Pancreas (tissue), 10 donors: ENCODE results near the gene CDHR5. TPM values are rescaled to one million over a fixed set of nuclear protein-coding genes. Genes with fewer than 3 reads are reported as not detected.

Experiments used
- ATAC-seq, 4 donors: fragments of 200-7000 bp; cut with Tn5 transposase; one replicate each; pipeline versions ENCODE4 v1.8.0 to v1.9.1; 2020; ENCODE audit warnings: mild to moderate bottlenecking in 4 of 4, moderate library complexity in 4 of 4
- DNase-seq, 6 donors: peaks; one replicate each; pipeline ENCODE4 v3.0.0-alpha.2; 2020
- FAIRE-seq: peaks from 2 replicates; lab custom pipeline; 2012; peaks lifted over from hg19 to GRCh38; lab: Jason Lieb, UNC
- H3K27ac ChIP-seq, 4 donors: fragments of 200-600 bp; sonication (generic); 1 replicate in 3 of 4; 2 replicates in 1 of 4; pipeline versions ENCODE4 v1.5.0 to v1.8.0; 2020
- H3K27me3 ChIP-seq, 4 donors: fragments of 200-600 bp; one replicate each; pipeline ENCODE4 v1.8.0; 2021
- H3K36me3 ChIP-seq, 3 donors: fragments of 200-600 bp; sonication (generic) in 1 of 3; one replicate each; pipeline versions ENCODE4 v1.5.0 to v1.8.0; 2020 to 2021
- H3K4me1 ChIP-seq, 3 donors: fragments of 200-600 bp; one replicate each; pipeline ENCODE4 v1.8.0; 2021
- H3K4me3 ChIP-seq, 4 donors: fragments of 200-600 bp; sonication (generic) in 2 of 4; one replicate each; pipeline versions ENCODE4 v1.5.0 to v1.8.0; 2020 to 2021
- H3K9me3 ChIP-seq, 4 donors: fragments of 200-600 bp; one replicate each; pipeline ENCODE4 v1.8.0; 2021
- WGBS, 2 donors: extraction: QIAGEN DNeasy Blood & Tissue Kit; methylation state at CpG; one replicate each; pipeline ENCODE4 v1.1.7; 2013; 5-methylcytosine and 5-hydroxymethylcytosine counted together
- intact Hi-C, 3 donors: fragments of 100-400 bp; cut with DNase I; formaldehyde crosslinking; loops; one replicate each; pipeline versions ENCODE4 v1.11.1 to v1.14.2; 2022
- polyA plus RNA-seq, 2 donors: library from polyadenylated mRNA; stranded (reverse); fragments of 200-250 nt; gene quantifications; one replicate each; pipeline ENCODE4 v1.2.3, GENCODE V29; 2013
- total RNA-seq, 6 donors: library from RNA; stranded (reverse); fragmentation: NEBNext Ultra II Directional in 4 of 6; extraction: Animal tissue kit (Norgen Biotek cat#: 25700) in 4 of 6; gene quantifications; one replicate each; pipeline versions ENCODE4 v1.2.1 to v1.2.4, GENCODE V29; 2021 to 2023
- TF ChIP-seq, protein P1 (sequence below), 4 donors: fragments of 200-600 bp; sonication (generic) in 3 of 4; IDR thresholded peaks; one replicate each; pipeline versions ENCODE4 v1.5.0 to v1.8.0; 2021; ENCODE audit warnings: antibody characterized with exemption in 4 of 4
- donor health status: healthy with polysubstance abuse.
- donor health status: DM: no; HTN: no; CAD: no; lungs with moderate emphysema.
- donor health status: DM: no; HTN: no; CAD: no.
- donor health status: control.
- donor health status: control.
- donor health status: Bipolar disorder and iron deficiency.
- donor health status: DM: yes; HTN: yes; CAD: no.
- donor health status: DM: no; HTN: no; CAD: no.
- donor health status: DM: no; HTN: no; CAD: no.
- donor health status: DM: yes; HTN: yes; CAD: no.

Gene CDHR5
- total and polyA plus RNA-seq, 8 donors = 0.61 to 4.4 (median 1.5) TPM

DNA sequence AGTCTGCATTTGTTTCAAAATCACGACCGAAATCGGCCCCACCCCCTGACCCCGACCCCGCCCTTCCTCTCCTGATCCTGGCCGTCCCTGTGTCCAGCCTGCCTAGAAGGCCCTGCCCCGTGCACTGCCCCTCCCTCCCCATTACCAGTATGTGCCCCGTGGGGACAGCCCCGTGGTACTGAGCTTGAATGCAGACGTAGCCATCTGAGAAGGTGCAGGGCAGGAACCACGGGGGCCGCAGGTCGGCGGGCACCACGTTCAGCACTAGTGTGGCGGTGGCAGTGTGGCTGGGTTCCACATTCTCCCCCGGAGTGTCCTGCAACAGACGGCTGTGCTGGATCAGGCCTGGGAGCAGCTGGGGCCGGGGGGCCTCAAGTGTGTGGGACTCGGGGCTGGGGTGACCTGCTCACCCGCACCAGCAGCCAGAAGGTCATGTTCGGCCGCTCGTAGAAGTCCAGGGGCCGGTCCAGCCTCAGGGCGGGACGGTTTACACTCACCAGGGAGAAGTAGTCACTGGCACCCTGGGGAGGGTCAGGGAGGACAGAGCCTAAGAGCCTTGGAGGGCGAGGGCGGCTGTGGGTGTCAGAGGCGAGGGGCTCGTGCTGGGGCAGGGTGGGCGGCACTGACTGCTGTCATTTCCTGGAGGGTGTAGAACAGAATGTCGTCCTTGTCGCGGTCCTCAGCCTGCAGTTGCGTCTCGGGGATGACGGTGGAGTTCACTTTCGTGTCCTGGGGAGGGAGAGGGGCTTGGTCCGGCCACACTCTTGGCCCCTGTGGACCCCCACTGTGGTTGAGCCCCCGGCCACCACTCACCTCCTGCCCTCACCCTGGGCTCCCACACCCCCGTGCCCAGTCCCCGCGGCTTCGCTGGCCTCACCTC, 3.6 kb downstream of the CDHR5 start:
- 82 to 85% methylated on average over 34 to 45 of the region's 45 CpGs for WGBS, 2 donors

DNA sequence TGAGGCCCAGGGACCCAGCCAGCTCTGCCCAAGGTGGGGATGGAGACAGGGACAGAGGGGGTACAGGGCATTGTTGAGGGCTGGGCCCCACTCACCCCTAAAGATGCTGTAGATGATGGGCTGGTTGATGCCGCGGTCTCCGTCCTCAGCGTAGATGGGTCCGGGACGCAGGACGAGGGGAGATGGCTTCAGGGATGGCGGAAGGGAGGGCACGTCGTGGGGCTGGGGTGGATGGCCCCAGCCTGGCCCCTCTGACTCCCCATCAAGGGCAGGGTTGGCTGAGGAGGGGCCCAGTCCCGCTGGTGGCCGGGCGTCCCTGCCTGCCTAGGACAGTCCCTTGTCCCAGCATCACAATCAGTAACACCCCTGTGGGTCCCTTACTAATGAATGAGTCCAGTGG, 4.6 kb downstream of the CDHR5 start:
- 95 to 97% methylated on average over 13 of the region's 13 CpGs for WGBS, 2 donors
- Histone ChIP-seq H3K9me3 (no peaks in the 10 kb centered on the region), H3K27me3 (no peaks in the 10 kb centered on the region), H3K4me3 (no peak overlapping the region), H3K36me3 (no peaks in the 10 kb centered on the region), H3K27ac (no peak overlapping the region), H3K4me1 (peaks cover 0 to 3% (median 2%) of the 10 kb centered on the region in 3 donors)
- DNase-seq = peak in 1 of 6 donors; percentile 49
- no peak for FAIRE-seq
- TF ChIP-seq, protein P1, sequence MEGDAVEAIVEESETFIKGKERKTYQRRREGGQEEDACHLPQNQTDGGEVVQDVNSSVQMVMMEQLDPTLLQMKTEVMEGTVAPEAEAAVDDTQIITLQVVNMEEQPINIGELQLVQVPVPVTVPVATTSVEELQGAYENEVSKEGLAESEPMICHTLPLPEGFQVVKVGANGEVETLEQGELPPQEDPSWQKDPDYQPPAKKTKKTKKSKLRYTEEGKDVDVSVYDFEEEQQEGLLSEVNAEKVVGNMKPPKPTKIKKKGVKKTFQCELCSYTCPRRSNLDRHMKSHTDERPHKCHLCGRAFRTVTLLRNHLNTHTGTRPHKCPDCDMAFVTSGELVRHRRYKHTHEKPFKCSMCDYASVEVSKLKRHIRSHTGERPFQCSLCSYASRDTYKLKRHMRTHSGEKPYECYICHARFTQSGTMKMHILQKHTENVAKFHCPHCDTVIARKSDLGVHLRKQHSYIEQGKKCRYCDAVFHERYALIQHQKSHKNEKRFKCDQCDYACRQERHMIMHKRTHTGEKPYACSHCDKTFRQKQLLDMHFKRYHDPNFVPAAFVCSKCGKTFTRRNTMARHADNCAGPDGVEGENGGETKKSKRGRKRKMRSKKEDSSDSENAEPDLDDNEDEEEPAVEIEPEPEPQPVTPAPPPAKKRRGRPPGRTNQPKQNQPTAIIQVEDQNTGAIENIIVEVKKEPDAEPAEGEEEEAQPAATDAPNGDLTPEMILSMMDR (IDR thresholded peaks at IDR 0.05) = no peak
- intact Hi-C loops = no loop called here
- ATAC-seq = no peak

More for the DNA sequence above, 3.6 kb downstream of the CDHR5 start:
- Histone ChIP-seq H3K27ac (no peak overlapping the region), H3K4me3 (no peak overlapping the region), H3K4me1 (peaks cover 0 to 1% (median 1%) of the 10 kb centered on the region in 3 donors), H3K9me3 (no peaks in the 10 kb centered on the region), H3K36me3 (no peaks in the 10 kb centered on the region), H3K27me3 (no peaks in the 10 kb centered on the region)
- DNase-seq (peak in 3 of 6 donors; percentile 14 to 69 (median 30)), FAIRE-seq (no peak), ATAC-seq (no peak)
- TF ChIP-seq, protein P1 (IDR thresholded peaks at IDR 0.05) = no peak
- intact Hi-C loops = no loop called here

GRCh38 chr11:619628-620050, 5.1 kb downstream of the CDHR5 start:
- ATAC-seq (no peak), DNase-seq (peak in 1 of 6 donors; percentile 34), FAIRE-seq (no peak)
- Histone ChIP-seq H3K36me3 (no peaks in the 10 kb centered on the region), H3K27me3 (no peaks in the 10 kb centered on the region), H3K27ac (no peak overlapping the region), H3K4me1 (peaks cover 0 to 8% (median 2%) of the 10 kb centered on the region in 3 donors), H3K4me3 (no peak overlapping the region), H3K9me3 (no peaks in the 10 kb centered on the region)
- TF ChIP-seq, protein P1 (IDR thresholded peaks at IDR 0.05) = no peak
- intact Hi-C loops = no loop called here
- WGBS, 2 donors = 94 to 95% methylated on average over 14 to 22 of the region's 22 CpGs

DNA sequence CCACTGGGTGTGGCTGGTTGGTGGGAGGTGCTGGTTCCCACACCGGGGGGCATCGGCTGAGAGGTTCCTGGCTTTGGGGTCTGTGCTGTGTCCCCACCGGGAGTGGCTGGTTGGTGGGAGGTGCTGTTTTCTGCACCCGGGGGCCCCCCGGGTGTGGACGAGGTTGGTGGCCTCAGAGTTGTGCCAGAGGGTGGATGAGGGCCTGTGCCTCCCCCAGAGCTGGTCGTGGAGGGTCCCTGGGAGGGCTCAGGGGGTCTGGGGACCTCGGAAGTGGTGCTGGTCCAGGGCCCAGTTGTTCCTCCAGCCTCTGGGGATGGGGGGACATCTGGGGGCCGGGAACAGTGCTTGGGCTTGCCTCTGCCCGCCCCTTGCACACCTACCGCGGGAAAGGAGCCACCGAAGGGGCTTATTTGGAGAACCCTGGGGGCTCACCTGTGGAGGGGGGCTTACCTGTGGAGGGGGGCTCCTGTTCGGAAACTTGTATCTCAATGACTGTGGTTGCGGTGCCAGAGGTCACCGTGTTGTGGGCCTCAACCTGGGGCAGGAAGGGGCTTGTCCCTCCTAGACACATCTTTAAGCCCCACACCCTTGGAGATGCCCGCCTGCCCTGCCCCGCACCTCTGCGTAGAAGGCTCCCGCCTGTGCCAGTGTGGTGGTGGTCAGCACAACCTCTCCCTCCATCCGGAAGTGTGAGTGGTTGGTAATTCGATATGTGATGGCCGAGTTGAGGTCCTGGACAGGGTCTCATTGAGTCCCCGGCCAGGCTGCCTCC, 5.7 kb downstream of the CDHR5 start:
- no peak overlapping the region for H3K27ac ChIP-seq
- no peak for ATAC-seq
- no peak for FAIRE-seq
- peaks cover 0 to 9% (median 7%) of the 10 kb centered on the region in 3 donors for H3K4me1 ChIP-seq
- DNase-seq = peak in 2 of 6 donors; percentile 23 to 67
- no peaks in the 10 kb centered on the region for H3K27me3 ChIP-seq
- no peaks in the 10 kb centered on the region for H3K9me3 ChIP-seq
- intact Hi-C loops = no loop called here
- TF ChIP-seq, protein P1 (IDR thresholded peaks at IDR 0.05) = no peak
- no peaks in the 10 kb centered on the region for H3K36me3 ChIP-seq
- H3K4me3 ChIP-seq = no peak overlapping the region
- 93 to 95% methylated on average over 23 to 24 of the region's 24 CpGs for WGBS, 2 donors
